K562 (cell line): ENCODE measurements around the gene PRCP. TPM values are rescaled to one million over a fixed set of nuclear protein-coding genes. Genes with fewer than 3 reads are reported as not detected.

Experiments used
- ATAC-seq: fragments of 200-7000 bp; cut with Tn5 transposase; 3 replicates; pipeline ENCODE4 v1.9.1; 2020; ENCODE audit warnings: moderate library complexity
- BruUV-seq: library from RNA; stranded (reverse); fragments of 400-500 nt; replicated peaks from 2 replicates; lab custom pipeline; 2021; lab: Mats Ljungman, UMichigan
- CTCF ChIA-PET: fragments of 300-600 bp; formaldehyde crosslinking; extraction: SDS; loops from one replicate; lab custom pipeline; 2021; ENCODE audit warnings: low intra/inter-chr PET ratio; lab: Yijun Ruan, JAX
- POLR2A ChIA-PET: fragments of 300-600, 350-650 bp; sonication (Branson Sonifier 250); formaldehyde crosslinking; extraction: SDS; loops from one replicate; lab custom pipeline; 2021; ENCODE audit warnings: antibody characterized with exemption, inconsistent platforms; lab: Yijun Ruan, JAX
- DNase-seq, 4 experiments: peaks; one replicate each; pipeline versions ENCODE4 v3.0.0 to v3.0.0-alpha.2; 2011 to 2018; ENCODE audit warnings: low spot score in 3 of 4, mixed read lengths in 3 of 4; ENCODE audit errors: extremely low read depth in 1 of 4
- FAIRE-seq: peaks from 2 replicates; lab custom pipeline; 2011; peaks lifted over from hg19 to GRCh38; lab: Jason Lieb, UNC
- H2AFZ ChIP-seq: 2 replicates; pipeline ENCODE4 v1.6.0; 2011; ENCODE audit warnings: low read depth, low read length, control low read depth, inconsistent platforms
- H3K27ac ChIP-seq: fragments of 200-600 bp; 3 replicates; pipeline ENCODE4 v1.8.0; 2011; ENCODE audit warnings: low read depth, mild to moderate bottlenecking, control low read depth, inconsistent platforms, low read length, moderate library complexity, mixed read lengths; ENCODE audit errors: extremely low read depth
- H3K27me3 ChIP-seq, 2 experiments: fragments of 300-600 bp in 1 of 2; 2 replicates in 1 of 2; 3 replicates in 1 of 2; pipeline versions ENCODE4 v1.6.0 to v1.8.0; 2011; ENCODE audit warnings: inconsistent platforms in 2 of 2, low read length in 2 of 2, mild to moderate bottlenecking in 1 of 2, mixed read lengths in 1 of 2, moderate library complexity in 1 of 2; ENCODE audit not compliant: control insufficient read depth in 2 of 2, insufficient read depth in 2 of 2
- H3K36me3 ChIP-seq: fragments of 300-600 bp; 3 replicates; pipeline ENCODE4 v1.8.0; 2011; ENCODE audit warnings: mild to moderate bottlenecking, low read length, inconsistent platforms; ENCODE audit not compliant: control insufficient read depth, insufficient read depth
- H3K4me1 ChIP-seq, 2 experiments: fragments of 200-600 bp in 1 of 2; replicated peaks in 1 of 2; 2 replicates in 1 of 2; 3 replicates in 1 of 2; pipeline versions ENCODE4 v1.5.1 to v1.8.0; 2011; ENCODE audit warnings: inconsistent platforms in 2 of 2, low read length in 2 of 2, mild to moderate bottlenecking in 1 of 2, mixed read lengths in 1 of 2, moderate library complexity in 1 of 2; ENCODE audit not compliant: control insufficient read depth in 2 of 2, insufficient read depth in 2 of 2
- H3K4me2 ChIP-seq: 2 replicates; pipeline ENCODE4 v1.6.1; 2011; ENCODE audit warnings: low read length, control low read depth, inconsistent platforms, mixed read lengths; ENCODE audit not compliant: insufficient read depth
- H3K4me3 ChIP-seq: fragments of 200-600 bp; sonication (generic), shearing (Covaris generic); 2 replicates; pipeline ENCODE4 v1.5.1; 2016; ENCODE audit warnings: control low read depth, inconsistent platforms
- H3K79me2 ChIP-seq: fragments of 200-600 bp; 3 replicates; pipeline ENCODE4 v1.8.0; 2011; ENCODE audit warnings: low read length, inconsistent platforms; ENCODE audit not compliant: control insufficient read depth, insufficient read depth
- H3K9ac ChIP-seq, 2 experiments: 2 replicates each; pipeline versions ENCODE4 v1.6.0 to v1.6.1; 2011; ENCODE audit warnings: low read depth in 2 of 2, low read length in 2 of 2, control low read depth in 1 of 2, inconsistent platforms in 1 of 2, mild to moderate bottlenecking in 1 of 2, mixed read lengths in 1 of 2; ENCODE audit not compliant: insufficient read depth in 1 of 2
- H3K9me1 ChIP-seq: one replicate; pipeline ENCODE4 v1.6.0; 2011; ENCODE audit warnings: inconsistent platforms, mild to moderate bottlenecking, low read length, moderate library complexity; ENCODE audit not compliant: control insufficient read depth, insufficient read depth
- H3K9me3 ChIP-seq: replicated peaks from 2 replicates; pipeline ENCODE4 v1.5.1; 2011; ENCODE audit warnings: low read depth, low read length, inconsistent platforms; ENCODE audit not compliant: control insufficient read depth, insufficient read depth
- H4K20me1 ChIP-seq: replicated peaks from 2 replicates; pipeline ENCODE4 v1.6.1; 2011; ENCODE audit warnings: low read length, inconsistent platforms, mixed read lengths; ENCODE audit not compliant: control insufficient read depth, insufficient read depth
- ARHGAP35 ChIP-seq: fragments of 450-650 bp; IDR thresholded peaks from 2 replicates; pipeline ENCODE4 v1.6.1; 2018; ENCODE audit not compliant: partially characterized antibody
- BRD9 ChIP-seq: fragments of 450-650 bp; IDR thresholded peaks from 2 replicates; pipeline ENCODE4 v1.6.1; 2018; ENCODE audit warnings: low read depth; ENCODE audit not compliant: partially characterized antibody
- HMGN3 ChIP-seq: IDR thresholded peaks from 2 replicates; pipeline ENCODE4 v1.6.1; 2011; ENCODE audit warnings: borderline replicate concordance, low read depth, mild to moderate bottlenecking, mixed read lengths, low read length; ENCODE audit not compliant: insufficient read length; ENCODE audit errors: extremely low read depth
- KAT8 ChIP-seq: fragments of 450-650 bp; IDR thresholded peaks from 2 replicates; pipeline ENCODE4 v1.6.1; 2016; ENCODE audit warnings: low read depth, mild to moderate bottlenecking
- MCM5 ChIP-seq: fragments of 450-650 bp; IDR thresholded peaks from 2 replicates; pipeline ENCODE4 v1.6.1; 2016; ENCODE audit warnings: low read depth
- NFIX ChIP-seq: fragments of 250-450 bp; sonication (Bioruptor Pico); IDR thresholded peaks from 2 replicates; pipeline ENCODE4 v1.4.0; 2020; ENCODE audit warnings: low read depth, mild to moderate bottlenecking, moderate library complexity
- POLR3A ChIP-seq: IDR thresholded peaks from 2 replicates; pipeline ENCODE4 v1.6.1; 2011; ENCODE audit warnings: borderline replicate concordance, mild to moderate bottlenecking, moderate library complexity; ENCODE audit not compliant: insufficient read length, insufficient read depth; ENCODE audit errors: extremely low read depth
- RB1 ChIP-seq: fragments of 450-650 bp; IDR thresholded peaks from 2 replicates; pipeline ENCODE4 v1.6.1; 2017; ENCODE audit warnings: low read depth, mild to moderate bottlenecking
- SUPT5H ChIP-seq: fragments of 450-650 bp; IDR thresholded peaks from 2 replicates; pipeline ENCODE4 v1.6.1; 2016
- ZKSCAN1 ChIP-seq: fragments of 150-350 bp; IDR thresholded peaks from 2 replicates; pipeline ENCODE4 v1.6.1; 2016; ENCODE audit warnings: low read depth, low read length
- ZNF764 ChIP-seq: fragments of 250-450 bp; sonication (Bioruptor Pico); IDR thresholded peaks from 2 replicates; pipeline ENCODE4 v1.4.0; 2020; ENCODE audit warnings: low read depth, mild to moderate bottlenecking, moderate library complexity
- in situ Hi-C: fragments of 300-500 bp; cut with MboI; formaldehyde crosslinking; loops from 4 replicates; pipeline ENCODE4 v1.15.0; 2018; ENCODE audit warnings: inconsistent platforms, mixed read lengths
- intact Hi-C: fragments of 100-400 bp; cut with micrococcal nuclease; formaldehyde crosslinking; loops from 2 replicates; pipeline ENCODE4 v1.14.2; 2022
- polyA plus RNA-seq, 8 experiments: library from polyadenylated mRNA; depleted of rRNA in 4 of 8; stranded (reverse) in 5 of 8; unstranded in 3 of 8; fragments of >200 nt; fragmentation: Nextera tagmentation in 2 of 8; fragmentation: Illumina TruSeq in 1 of 8; extraction: Ambion mirVana in 2 of 8; extraction: Trizol in 1 of 8; gene quantifications; 2 replicates each; pipeline versions ENCODE4 v1.2.1 to v1.2.3, GENCODE V29; 2011 to 2014; ENCODE audit warnings: inconsistent platforms in 1 of 8, missing spikeins in 1 of 8
- total RNA-seq, 7 experiments: library from RNA; depleted of rRNA in 6 of 7; stranded (reverse); fragments of >200 nt in 6 of 7; fragmentation: Illumina TruSeq in 2 of 7; extraction: Trizol in 2 of 7; gene quantifications; 2 replicates each; pipeline versions ENCODE4 v1.2.1 to v1.2.3, GENCODE V29; 2011 to 2021; ENCODE audit warnings: low replicate concordance in 1 of 7
- TF ChIP-seq, protein P1 (sequence below): fragments of 450-650 bp; IDR thresholded peaks from 2 replicates; pipeline ENCODE4 v1.6.1; 2016; ENCODE audit warnings: low read depth, mild to moderate bottlenecking, moderate library complexity
- TF ChIP-seq, protein P2 (sequence below): IDR thresholded peaks from 2 replicates; pipeline ENCODE4 v1.6.1; 2011; ENCODE audit not compliant: insufficient read length; ENCODE audit errors: extremely low read depth
- TF ChIP-seq, protein P3 (sequence below), 2 experiments: fragments of 450-650 bp in 1 of 2; sonication (generic) in 1 of 2; formaldehyde crosslinking in 1 of 2; IDR thresholded peaks in 1 of 2; conservative IDR thresholded peaks in 1 of 2; 2 replicates each; pipeline versions ENCODE4 v1.6.1 to v1.8.1; 2016 to 2023; ENCODE audit warnings: mild to moderate bottlenecking in 2 of 2, moderate library complexity in 2 of 2, inconsistent platforms in 1 of 2, missing genetic modification reagents in 1 of 2
- TF ChIP-seq, protein P4 (sequence below): fragments of 450-650 bp; formaldehyde crosslinking; IDR thresholded peaks from 2 replicates; pipeline ENCODE4 v1.4.0; 2022; ENCODE audit warnings: missing genetic modification characterization
- TF ChIP-seq, protein P5 (sequence below): fragments of 250-450 bp; sonication (Bioruptor Pico); IDR thresholded peaks from 2 replicates; pipeline ENCODE4 v1.8.0; 2022; ENCODE audit warnings: moderate library complexity, mild to moderate bottlenecking, inconsistent platforms
- TF ChIP-seq, protein P6 (sequence below): sonication (generic); formaldehyde crosslinking; IDR thresholded peaks from 2 replicates; pipeline ENCODE4 v1.8.0; 2022; ENCODE audit warnings: mild to moderate bottlenecking, missing genetic modification reagents

PRCP gene
- total and polyA plus RNA-seq, 9 of the 15 experiments (the other 6 are each of a cell fraction or from before 2014, with no cell fraction given): 9.5 to 43.1 (median 23.2) TPM

DNA sequence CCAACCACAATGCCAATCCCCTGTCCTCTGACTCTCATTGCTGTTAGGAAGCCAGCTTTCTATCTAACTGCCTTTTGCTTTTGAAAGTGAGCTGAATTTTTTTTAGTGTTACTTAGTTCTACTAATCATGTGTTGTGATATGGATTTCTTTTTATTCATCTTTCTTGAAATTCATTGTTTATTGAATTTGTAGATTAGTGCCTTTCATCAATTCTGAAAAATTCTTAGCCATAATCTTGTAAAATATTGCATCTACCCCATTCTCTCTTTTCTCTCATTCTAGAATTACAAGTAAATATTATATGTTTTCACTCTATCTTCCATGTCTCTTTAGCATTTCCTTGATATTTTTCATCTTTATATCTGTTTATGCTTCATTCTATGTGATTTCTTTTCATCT, 49.1 kb upstream of the PRCP start:
- Histone ChIP-seq H3K4me3 (no peak overlapping the region), H3K9me1 (no peaks in the 10 kb centered on the region), H3K27ac (no peak overlapping the region), H3K4me1 (0 out of 5 replicates have a peak, but pooled peaks cover 0 to 3% of the 10 kb centered on the region in 2 experiments), H3K4me2 (no peak overlapping the region), H3K79me2 (no peaks in the 10 kb centered on the region), H4K20me1 (no peaks in the 10 kb centered on the region), H2AFZ (no peak overlapping the region), H3K9me3 (no peaks in the 10 kb centered on the region), H3K36me3 (no peaks in the 10 kb centered on the region), H3K9ac (no peak overlapping the region), H3K27me3 (0 out of 5 replicates have a peak, but pooled peaks cover 0 to 4% of the 10 kb centered on the region in 2 experiments)
- ChIA-PET CTCF (no interaction called here), POLR2A (no interaction called here)
- no peak for FAIRE-seq
- in situ Hi-C loops: no loop called here
- BruUV-seq: no TSS peak
- no peak for DNase-seq
- intact Hi-C loops: no loop called here
- no peak for ATAC-seq
- TF ChIP-seq SUPT5H: no peak
- no peak for TF ChIP-seq ARHGAP35
- TF ChIP-seq, protein P1, sequence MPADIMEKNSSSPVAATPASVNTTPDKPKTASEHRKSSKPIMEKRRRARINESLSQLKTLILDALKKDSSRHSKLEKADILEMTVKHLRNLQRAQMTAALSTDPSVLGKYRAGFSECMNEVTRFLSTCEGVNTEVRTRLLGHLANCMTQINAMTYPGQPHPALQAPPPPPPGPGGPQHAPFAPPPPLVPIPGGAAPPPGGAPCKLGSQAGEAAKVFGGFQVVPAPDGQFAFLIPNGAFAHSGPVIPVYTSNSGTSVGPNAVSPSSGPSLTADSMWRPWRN: no peak
- TF ChIP-seq, protein P2, sequence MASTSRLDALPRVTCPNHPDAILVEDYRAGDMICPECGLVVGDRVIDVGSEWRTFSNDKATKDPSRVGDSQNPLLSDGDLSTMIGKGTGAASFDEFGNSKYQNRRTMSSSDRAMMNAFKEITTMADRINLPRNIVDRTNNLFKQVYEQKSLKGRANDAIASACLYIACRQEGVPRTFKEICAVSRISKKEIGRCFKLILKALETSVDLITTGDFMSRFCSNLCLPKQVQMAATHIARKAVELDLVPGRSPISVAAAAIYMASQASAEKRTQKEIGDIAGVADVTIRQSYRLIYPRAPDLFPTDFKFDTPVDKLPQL: no peak
- no peak for TF ChIP-seq BRD9
- TF ChIP-seq, protein P3, sequence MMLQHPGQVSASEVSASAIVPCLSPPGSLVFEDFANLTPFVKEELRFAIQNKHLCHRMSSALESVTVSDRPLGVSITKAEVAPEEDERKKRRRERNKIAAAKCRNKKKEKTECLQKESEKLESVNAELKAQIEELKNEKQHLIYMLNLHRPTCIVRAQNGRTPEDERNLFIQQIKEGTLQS (IDR thresholded peaks at IDR 0.05): no peak
- TF ChIP-seq, protein P3 (CRISPR knock-in tag; conservative IDR thresholded peaks at IDR 0.05): no peak
- TF ChIP-seq, protein P4, sequence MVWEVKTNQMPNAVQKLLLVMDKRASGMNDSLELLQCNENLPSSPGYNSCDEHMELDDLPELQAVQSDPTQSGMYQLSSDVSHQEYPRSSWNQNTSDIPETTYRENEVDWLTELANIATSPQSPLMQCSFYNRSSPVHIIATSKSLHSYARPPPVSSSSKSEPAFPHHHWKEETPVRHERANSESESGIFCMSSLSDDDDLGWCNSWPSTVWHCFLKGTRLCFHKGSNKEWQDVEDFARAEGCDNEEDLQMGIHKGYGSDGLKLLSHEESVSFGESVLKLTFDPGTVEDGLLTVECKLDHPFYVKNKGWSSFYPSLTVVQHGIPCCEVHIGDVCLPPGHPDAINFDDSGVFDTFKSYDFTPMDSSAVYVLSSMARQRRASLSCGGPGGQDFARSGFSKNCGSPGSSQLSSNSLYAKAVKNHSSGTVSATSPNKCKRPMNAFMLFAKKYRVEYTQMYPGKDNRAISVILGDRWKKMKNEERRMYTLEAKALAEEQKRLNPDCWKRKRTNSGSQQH (CRISPR knock-in tag): no peak
- TF ChIP-seq NFIX (CRISPR knock-in tag): no peak
- TF ChIP-seq KAT8: no peak
- TF ChIP-seq, protein P5, sequence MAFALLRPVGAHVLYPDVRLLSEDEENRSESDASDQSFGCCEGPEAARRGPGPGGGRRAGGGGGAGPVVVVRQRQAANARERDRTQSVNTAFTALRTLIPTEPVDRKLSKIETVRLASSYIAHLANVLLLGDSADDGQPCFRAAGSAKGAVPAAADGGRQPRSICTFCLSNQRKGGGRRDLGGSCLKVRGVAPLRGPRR: no peak
- TF ChIP-seq, protein P6, sequence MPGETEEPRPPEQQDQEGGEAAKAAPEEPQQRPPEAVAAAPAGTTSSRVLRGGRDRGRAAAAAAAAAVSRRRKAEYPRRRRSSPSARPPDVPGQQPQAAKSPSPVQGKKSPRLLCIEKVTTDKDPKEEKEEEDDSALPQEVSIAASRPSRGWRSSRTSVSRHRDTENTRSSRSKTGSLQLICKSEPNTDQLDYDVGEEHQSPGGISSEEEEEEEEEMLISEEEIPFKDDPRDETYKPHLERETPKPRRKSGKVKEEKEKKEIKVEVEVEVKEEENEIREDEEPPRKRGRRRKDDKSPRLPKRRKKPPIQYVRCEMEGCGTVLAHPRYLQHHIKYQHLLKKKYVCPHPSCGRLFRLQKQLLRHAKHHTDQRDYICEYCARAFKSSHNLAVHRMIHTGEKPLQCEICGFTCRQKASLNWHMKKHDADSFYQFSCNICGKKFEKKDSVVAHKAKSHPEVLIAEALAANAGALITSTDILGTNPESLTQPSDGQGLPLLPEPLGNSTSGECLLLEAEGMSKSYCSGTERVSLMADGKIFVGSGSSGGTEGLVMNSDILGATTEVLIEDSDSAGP (CRISPR knock-in tag): no peak
- TF ChIP-seq HMGN3: no peak
- TF ChIP-seq POLR3A: no peak
- no peak for TF ChIP-seq MCM5
- TF ChIP-seq ZKSCAN1: no peak
- TF ChIP-seq RB1: no peak
- no peak for TF ChIP-seq ZNF764
